HepG2 (cell line): Measurements from ENCODE around the gene KCTD6. TPM values are rescaled to one million over a fixed set of nuclear protein-coding genes. Genes with fewer than 3 reads are reported as not detected.

Source experiments
- ARNT ChIP-seq: fragments of 450-650 bp; IDR thresholded peaks from 2 replicates; pipeline ENCODE4 v1.6.1; 2017
- ATF1 ChIP-seq: IDR thresholded peaks from 2 replicates; pipeline ENCODE4 v1.6.1; 2016; ENCODE audit warnings: mild to moderate bottlenecking, control low read depth
- ETV5 ChIP-seq: IDR thresholded peaks from 2 replicates; pipeline ENCODE4 v1.6.1; 2018; ENCODE audit warnings: missing biosample characterization, missing genetic modification reagents, inconsistent platforms, borderline replicate concordance
- FOXP4 ChIP-seq: sonication (generic); formaldehyde crosslinking; IDR thresholded peaks from 2 replicates; pipeline ENCODE4 v1.4.0; 2020; ENCODE audit warnings: missing genetic modification reagents
- HNRNPUL1 ChIP-seq: fragments of 200-400 bp; formaldehyde crosslinking; IDR thresholded peaks from 2 replicates; pipeline ENCODE4 v1.6.1; 2017; ENCODE audit warnings: low read depth, mild to moderate bottlenecking, low read length, moderate library complexity
- JUNB ChIP-seq: sonication (generic); formaldehyde crosslinking; IDR thresholded peaks from 2 replicates; pipeline ENCODE4 v1.8.0; 2022; ENCODE audit warnings: missing genetic modification reagents, mild to moderate bottlenecking, borderline replicate concordance
- PCBP2 ChIP-seq: fragments of 200-400 bp; formaldehyde crosslinking; optimal IDR thresholded peaks from 2 replicates; pipeline ENCODE3; 2018; ENCODE audit warnings: low read length, low read depth; ENCODE audit not compliant: poor library complexity, severe bottlenecking
- RARA ChIP-seq: IDR thresholded peaks from 2 replicates; pipeline ENCODE4 v1.6.1; 2016; ENCODE audit warnings: missing genetic modification reagents, missing compliant biosample characterization
- RNF2 ChIP-seq: fragments of 450-650 bp; conservative IDR thresholded peaks from 2 replicates; pipeline ENCODE4 v1.6.1; 2016; ENCODE audit warnings: low read depth
- SALL2 ChIP-seq: sonication (generic); formaldehyde crosslinking; IDR thresholded peaks from 2 replicates; pipeline ENCODE4 v1.8.1; 2023; ENCODE audit warnings: mild to moderate bottlenecking, missing genetic modification reagents, inconsistent platforms
- ZNF503 ChIP-seq: sonication (generic); formaldehyde crosslinking; IDR thresholded peaks from 2 replicates; pipeline ENCODE4 v1.4.0; 2020; ENCODE audit warnings: missing genetic modification reagents
- ZNF724P ChIP-seq: sonication (generic); formaldehyde crosslinking; IDR thresholded peaks from 2 replicates; pipeline ENCODE4 v1.8.0; 2022; ENCODE audit warnings: missing genetic modification reagents, borderline replicate concordance
- polyA plus RNA-seq, 8 experiments: library from polyadenylated mRNA; depleted of rRNA in 3 of 8; stranded (reverse) in 7 of 8; unstranded in 1 of 8; fragments of >200 nt; fragmentation: Illumina TruSeq in 4 of 8; extraction: Trizol in 4 of 8; gene quantifications; 2 replicates each; pipeline versions ENCODE4 v1.2.1 to v1.2.3, GENCODE V29; 2011 to 2016; ENCODE audit warnings: low read depth in 4 of 8, missing spikeins in 1 of 8, mixed read lengths in 1 of 8; ENCODE audit not compliant: insufficient read depth in 1 of 8
- total RNA-seq, 5 experiments: library from RNA; depleted of rRNA; stranded (reverse); fragments of >200 nt; fragmentation: Illumina TruSeq; extraction: Trizol; gene quantifications; 2 replicates each; pipeline ENCODE4 v1.2.3, GENCODE V29; 2016; ENCODE audit warnings: low read depth in 1 of 5
- TF ChIP-seq, protein P1 (sequence below): sonication (generic); formaldehyde crosslinking; IDR thresholded peaks from 2 replicates; pipeline ENCODE4 v1.9.0; 2021; ENCODE audit warnings: mild to moderate bottlenecking, missing genetic modification reagents
- TF ChIP-seq, protein P2 (sequence below): sonication (generic); formaldehyde crosslinking; IDR thresholded peaks from 2 replicates; pipeline ENCODE4 v1.4.0; 2020; ENCODE audit warnings: low read depth, missing genetic modification reagents

KCTD6 gene
- total and polyA plus RNA-seq, 2 of the 13 experiments (the other 11 are each of a cell fraction or from before 2014, with no cell fraction given) = 13.4 to 14.2 TPM

GRCh38 chr3:58471025-58471887 lies 20.6 kb upstream of the KCTD6 start (continued):
- TF ChIP-seq, protein P1, sequence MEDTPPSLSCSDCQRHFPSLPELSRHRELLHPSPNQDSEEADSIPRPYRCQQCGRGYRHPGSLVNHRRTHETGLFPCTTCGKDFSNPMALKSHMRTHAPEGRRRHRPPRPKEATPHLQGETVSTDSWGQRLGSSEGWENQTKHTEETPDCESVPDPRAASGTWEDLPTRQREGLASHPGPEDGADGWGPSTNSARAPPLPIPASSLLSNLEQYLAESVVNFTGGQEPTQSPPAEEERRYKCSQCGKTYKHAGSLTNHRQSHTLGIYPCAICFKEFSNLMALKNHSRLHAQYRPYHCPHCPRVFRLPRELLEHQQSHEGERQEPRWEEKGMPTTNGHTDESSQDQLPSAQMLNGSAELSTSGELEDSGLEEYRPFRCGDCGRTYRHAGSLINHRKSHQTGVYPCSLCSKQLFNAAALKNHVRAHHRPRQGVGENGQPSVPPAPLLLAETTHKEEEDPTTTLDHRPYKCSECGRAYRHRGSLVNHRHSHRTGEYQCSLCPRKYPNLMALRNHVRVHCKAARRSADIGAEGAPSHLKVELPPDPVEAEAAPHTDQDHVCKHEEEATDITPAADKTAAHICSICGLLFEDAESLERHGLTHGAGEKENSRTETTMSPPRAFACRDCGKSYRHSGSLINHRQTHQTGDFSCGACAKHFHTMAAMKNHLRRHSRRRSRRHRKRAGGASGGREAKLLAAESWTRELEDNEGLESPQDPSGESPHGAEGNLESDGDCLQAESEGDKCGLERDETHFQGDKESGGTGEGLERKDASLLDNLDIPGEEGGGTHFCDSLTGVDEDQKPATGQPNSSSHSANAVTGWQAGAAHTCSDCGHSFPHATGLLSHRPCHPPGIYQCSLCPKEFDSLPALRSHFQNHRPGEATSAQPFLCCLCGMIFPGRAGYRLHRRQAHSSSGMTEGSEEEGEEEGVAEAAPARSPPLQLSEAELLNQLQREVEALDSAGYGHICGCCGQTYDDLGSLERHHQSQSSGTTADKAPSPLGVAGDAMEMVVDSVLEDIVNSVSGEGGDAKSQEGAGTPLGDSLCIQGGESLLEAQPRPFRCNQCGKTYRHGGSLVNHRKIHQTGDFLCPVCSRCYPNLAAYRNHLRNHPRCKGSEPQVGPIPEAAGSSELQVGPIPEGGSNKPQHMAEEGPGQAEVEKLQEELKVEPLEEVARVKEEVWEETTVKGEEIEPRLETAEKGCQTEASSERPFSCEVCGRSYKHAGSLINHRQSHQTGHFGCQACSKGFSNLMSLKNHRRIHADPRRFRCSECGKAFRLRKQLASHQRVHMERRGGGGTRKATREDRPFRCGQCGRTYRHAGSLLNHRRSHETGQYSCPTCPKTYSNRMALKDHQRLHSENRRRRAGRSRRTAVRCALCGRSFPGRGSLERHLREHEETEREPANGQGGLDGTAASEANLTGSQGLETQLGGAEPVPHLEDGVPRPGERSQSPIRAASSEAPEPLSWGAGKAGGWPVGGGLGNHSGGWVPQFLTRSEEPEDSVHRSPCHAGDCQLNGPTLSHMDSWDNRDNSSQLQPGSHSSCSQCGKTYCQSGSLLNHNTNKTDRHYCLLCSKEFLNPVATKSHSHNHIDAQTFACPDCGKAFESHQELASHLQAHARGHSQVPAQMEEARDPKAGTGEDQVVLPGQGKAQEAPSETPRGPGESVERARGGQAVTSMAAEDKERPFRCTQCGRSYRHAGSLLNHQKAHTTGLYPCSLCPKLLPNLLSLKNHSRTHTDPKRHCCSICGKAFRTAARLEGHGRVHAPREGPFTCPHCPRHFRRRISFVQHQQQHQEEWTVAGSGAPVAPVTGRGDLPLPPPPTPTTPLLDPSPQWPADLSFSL = no peak
- TF ChIP-seq PCBP2 (no peak), SALL2 (CRISPR knock-in tag) (0 out of 2 replicates have a peak, but pooled peaks have one; percentile 36), HNRNPUL1 (no peak), JUNB (peak; percentile 100), ZNF724P (CRISPR knock-in tag) (peak; percentile 60; the same call in 1 of the 2 replicates), ZNF503 (CRISPR knock-in tag) (peak; percentile 96), RARA (CRISPR knock-in tag) (peak; percentile 89), ARNT (no peak), ETV5 (CRISPR knock-in tag) (peak; percentile 94; the same call in 1 of the 2 replicates), ATF1 (CRISPR knock-in tag) (peak; percentile 35; the same call in 1 of the 2 replicates), RNF2 (no peak), FOXP4 (CRISPR knock-in tag) (peak; percentile 96)
- TF ChIP-seq, protein P2, sequence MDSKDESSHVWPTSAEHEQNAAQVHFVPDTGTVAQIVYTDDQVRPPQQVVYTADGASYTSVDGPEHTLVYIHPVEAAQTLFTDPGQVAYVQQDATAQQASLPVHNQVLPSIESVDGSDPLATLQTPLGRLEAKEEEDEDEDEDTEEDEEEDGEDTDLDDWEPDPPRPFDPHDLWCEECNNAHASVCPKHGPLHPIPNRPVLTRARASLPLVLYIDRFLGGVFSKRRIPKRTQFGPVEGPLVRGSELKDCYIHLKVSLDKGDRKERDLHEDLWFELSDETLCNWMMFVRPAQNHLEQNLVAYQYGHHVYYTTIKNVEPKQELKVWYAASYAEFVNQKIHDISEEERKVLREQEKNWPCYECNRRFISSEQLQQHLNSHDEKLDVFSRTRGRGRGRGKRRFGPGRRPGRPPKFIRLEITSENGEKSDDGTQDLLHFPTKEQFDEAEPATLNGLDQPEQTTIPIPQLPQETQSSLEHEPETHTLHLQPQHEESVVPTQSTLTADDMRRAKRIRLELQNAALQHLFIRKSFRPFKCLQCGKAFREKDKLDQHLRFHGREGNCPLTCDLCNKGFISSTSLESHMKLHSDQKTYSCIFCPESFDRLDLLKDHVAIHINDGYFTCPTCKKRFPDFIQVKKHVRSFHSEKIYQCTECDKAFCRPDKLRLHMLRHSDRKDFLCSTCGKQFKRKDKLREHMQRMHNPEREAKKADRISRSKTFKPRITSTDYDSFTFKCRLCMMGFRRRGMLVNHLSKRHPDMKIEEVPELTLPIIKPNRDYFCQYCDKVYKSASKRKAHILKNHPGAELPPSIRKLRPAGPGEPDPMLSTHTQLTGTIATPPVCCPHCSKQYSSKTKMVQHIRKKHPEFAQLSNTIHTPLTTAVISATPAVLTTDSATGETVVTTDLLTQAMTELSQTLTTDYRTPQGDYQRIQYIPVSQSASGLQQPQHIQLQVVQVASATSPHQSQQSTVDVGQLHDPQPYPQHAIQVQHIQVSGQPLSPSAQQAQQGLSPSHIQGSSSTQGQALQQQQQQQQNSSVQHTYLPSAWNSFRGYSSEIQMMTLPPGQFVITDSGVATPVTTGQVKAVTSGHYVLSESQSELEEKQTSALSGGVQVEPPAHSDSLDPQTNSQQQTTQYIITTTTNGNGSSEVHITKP = peak; percentile 77; the same call in 1 of the 2 replicates
